ENCODE data around the gene N4BP2.
"Not testable (repeated sequence)": the region's sequence is repeated elsewhere in the genome, so short reads cannot be mapped to it uniquely, and the experiment has no call there.

DNA sequence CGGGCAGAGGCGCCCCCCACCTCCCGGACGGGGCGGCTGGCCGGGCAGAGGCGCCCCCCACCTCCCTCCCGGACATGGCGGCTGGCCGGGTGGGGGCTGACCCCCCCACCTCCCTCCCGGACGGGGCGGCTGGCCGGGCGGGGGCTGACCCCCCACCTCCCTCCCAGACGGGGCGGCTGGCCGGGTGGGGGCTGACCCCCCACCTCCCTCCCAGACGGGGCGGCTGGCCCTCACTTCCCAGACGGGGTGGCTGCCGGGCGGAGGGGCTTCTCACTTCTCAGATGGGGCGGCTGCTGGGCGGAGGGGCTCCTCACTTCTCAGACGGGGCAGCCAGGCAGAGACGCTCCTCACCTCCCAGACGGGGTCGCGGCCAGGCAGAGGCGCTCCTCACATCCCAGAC lies 90.8 kb downstream of the N4BP2 start:
- TF ChIP-seq, protein P1, sequence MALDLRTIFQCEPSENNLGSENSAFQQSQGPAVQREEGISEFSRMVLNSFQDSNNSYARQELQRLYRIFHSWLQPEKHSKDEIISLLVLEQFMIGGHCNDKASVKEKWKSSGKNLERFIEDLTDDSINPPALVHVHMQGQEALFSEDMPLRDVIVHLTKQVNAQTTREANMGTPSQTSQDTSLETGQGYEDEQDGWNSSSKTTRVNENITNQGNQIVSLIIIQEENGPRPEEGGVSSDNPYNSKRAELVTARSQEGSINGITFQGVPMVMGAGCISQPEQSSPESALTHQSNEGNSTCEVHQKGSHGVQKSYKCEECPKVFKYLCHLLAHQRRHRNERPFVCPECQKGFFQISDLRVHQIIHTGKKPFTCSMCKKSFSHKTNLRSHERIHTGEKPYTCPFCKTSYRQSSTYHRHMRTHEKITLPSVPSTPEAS (tag by site-specific recombination; IDR thresholded peaks at IDR 0.05) = not testable (repeated sequence)
- TF ChIP-seq MYNN (tag by site-specific recombination; IDR thresholded peaks at IDR 0.05; ENCODE audit: borderline replicate concordance) = not testable (repeated sequence)
- TF ChIP-seq, protein P2, sequence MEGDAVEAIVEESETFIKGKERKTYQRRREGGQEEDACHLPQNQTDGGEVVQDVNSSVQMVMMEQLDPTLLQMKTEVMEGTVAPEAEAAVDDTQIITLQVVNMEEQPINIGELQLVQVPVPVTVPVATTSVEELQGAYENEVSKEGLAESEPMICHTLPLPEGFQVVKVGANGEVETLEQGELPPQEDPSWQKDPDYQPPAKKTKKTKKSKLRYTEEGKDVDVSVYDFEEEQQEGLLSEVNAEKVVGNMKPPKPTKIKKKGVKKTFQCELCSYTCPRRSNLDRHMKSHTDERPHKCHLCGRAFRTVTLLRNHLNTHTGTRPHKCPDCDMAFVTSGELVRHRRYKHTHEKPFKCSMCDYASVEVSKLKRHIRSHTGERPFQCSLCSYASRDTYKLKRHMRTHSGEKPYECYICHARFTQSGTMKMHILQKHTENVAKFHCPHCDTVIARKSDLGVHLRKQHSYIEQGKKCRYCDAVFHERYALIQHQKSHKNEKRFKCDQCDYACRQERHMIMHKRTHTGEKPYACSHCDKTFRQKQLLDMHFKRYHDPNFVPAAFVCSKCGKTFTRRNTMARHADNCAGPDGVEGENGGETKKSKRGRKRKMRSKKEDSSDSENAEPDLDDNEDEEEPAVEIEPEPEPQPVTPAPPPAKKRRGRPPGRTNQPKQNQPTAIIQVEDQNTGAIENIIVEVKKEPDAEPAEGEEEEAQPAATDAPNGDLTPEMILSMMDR (tag by site-specific recombination; IDR thresholded peaks at IDR 0.05) = not testable (repeated sequence)
- TF ChIP-seq, protein P3, sequence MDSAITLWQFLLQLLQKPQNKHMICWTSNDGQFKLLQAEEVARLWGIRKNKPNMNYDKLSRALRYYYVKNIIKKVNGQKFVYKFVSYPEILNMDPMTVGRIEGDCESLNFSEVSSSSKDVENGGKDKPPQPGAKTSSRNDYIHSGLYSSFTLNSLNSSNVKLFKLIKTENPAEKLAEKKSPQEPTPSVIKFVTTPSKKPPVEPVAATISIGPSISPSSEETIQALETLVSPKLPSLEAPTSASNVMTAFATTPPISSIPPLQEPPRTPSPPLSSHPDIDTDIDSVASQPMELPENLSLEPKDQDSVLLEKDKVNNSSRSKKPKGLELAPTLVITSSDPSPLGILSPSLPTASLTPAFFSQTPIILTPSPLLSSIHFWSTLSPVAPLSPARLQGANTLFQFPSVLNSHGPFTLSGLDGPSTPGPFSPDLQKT (IDR thresholded peaks at IDR 0.05; ENCODE audit: borderline replicate concordance, low read depth, low read length) = not testable (repeated sequence)

Data from HEK293 (cell line).